Subcutaneous abdominal adipose tissue (tissue), 5 donors: ENCODE measurements around the gene XIRP2.

ENCODE experiments used
- H3K27ac ChIP-seq: one replicate; pipeline ENCODE4 v1.7.0; 2013; ENCODE audit warnings: low read depth, mild to moderate bottlenecking, inconsistent platforms, low read length, moderate library complexity
- H3K27me3 ChIP-seq, 5 donors: one replicate each; pipeline ENCODE4 v1.7.0; 2013; ENCODE audit warnings: low read length in 5 of 5, inconsistent platforms in 1 of 5; ENCODE audit not compliant: control insufficient read depth in 5 of 5, insufficient read depth in 4 of 5
- H3K36me3 ChIP-seq, 5 donors: one replicate each; pipeline ENCODE4 v1.7.0; 2013; ENCODE audit warnings: low read length in 5 of 5; ENCODE audit not compliant: control insufficient read depth in 5 of 5, insufficient read depth in 5 of 5
- H3K4me1 ChIP-seq, 5 donors: one replicate each; pipeline ENCODE4 v1.7.0; 2013; ENCODE audit warnings: low read length in 5 of 5, mild to moderate bottlenecking in 3 of 5, moderate library complexity in 1 of 5; ENCODE audit not compliant: control insufficient read depth in 5 of 5, insufficient read depth in 5 of 5
- H3K4me3 ChIP-seq, 5 donors: one replicate each; pipeline ENCODE4 v1.7.0; 2013; ENCODE audit warnings: low read length in 5 of 5, low read depth in 1 of 5
- H3K9ac ChIP-seq, 5 donors: one replicate each; pipeline ENCODE4 v1.7.0; 2013; ENCODE audit warnings: low read length in 5 of 5, mild to moderate bottlenecking in 4 of 5, moderate library complexity in 3 of 5
- H3K9me3 ChIP-seq, 5 donors: one replicate each; pipeline ENCODE4 v1.7.0; 2013; ENCODE audit warnings: low read length in 5 of 5; ENCODE audit not compliant: control insufficient read depth in 5 of 5
- donor health status: healthy.
- donor health status: healthy.
- donor health status: healthy.
- donor health status: healthy.
- donor health status: healthy.

The XIRP2 gene

GRCh38 chr2:167140330-167140729 lies 252.1 kb downstream of the XIRP2 start:
- Histone ChIP-seq H3K36me3 (no peaks in the 10 kb centered on the region), H3K27ac (no peak overlapping the region), H3K27me3 (no peaks in the 10 kb centered on the region), H3K4me3 (no peak overlapping the region), H3K4me1 (no peaks in the 10 kb centered on the region), H3K9ac (no peak overlapping the region), H3K9me3 (no peaks in the 10 kb centered on the region)

GRCh38 chr2:167140767-167141166 lies 252.5 kb downstream of the XIRP2 start:
- Histone ChIP-seq H3K4me3 (no peak overlapping the region), H3K36me3 (no peaks in the 10 kb centered on the region), H3K27ac (no peak overlapping the region)

GRCh38 chr2:167142554-167142953 lies 254.3 kb downstream of the XIRP2 start:
- Histone ChIP-seq H3K4me3 (no peak overlapping the region), H3K4me1 (no peaks in the 10 kb centered on the region), H3K9me3 (no peaks in the 10 kb centered on the region), H3K27me3 (no peaks in the 10 kb centered on the region), H3K27ac (no peak overlapping the region), H3K9ac (no peak overlapping the region), H3K36me3 (no peaks in the 10 kb centered on the region)

More at GRCh38 chr2:167140767-167141166, 252.5 kb downstream of the XIRP2 start:
- Histone ChIP-seq H3K27me3 (no peaks in the 10 kb centered on the region), H3K4me1 (no peaks in the 10 kb centered on the region), H3K9ac (no peak overlapping the region), H3K9me3 (no peaks in the 10 kb centered on the region)

- H3K9me3 ChIP-seq, result no peaks in the 10 kb centered on the region
- no peak overlapping the region for H3K9ac ChIP-seq
- H3K4me3 ChIP-seq, result no peak overlapping the region
- no peaks in the 10 kb centered on the region for H3K4me1 ChIP-seq
- H3K27me3 ChIP-seq, result no peaks in the 10 kb centered on the region
- no peak overlapping the region for H3K27ac ChIP-seq
- no peaks in the 10 kb centered on the region for H3K36me3 ChIP-seq
Measured at GRCh38 chr2:167144179-167144898, 256.1 kb downstream of the XIRP2 start.

GRCh38 chr2:167147271-167147941 lies 259.1 kb downstream of the XIRP2 start:
- Histone ChIP-seq H3K27ac (no peak overlapping the region), H3K4me3 (no peak overlapping the region), H3K4me1 (no peaks in the 10 kb centered on the region), H3K9ac (no peak overlapping the region), H3K9me3 (no peaks in the 10 kb centered on the region), H3K36me3 (no peaks in the 10 kb centered on the region), H3K27me3 (no peaks in the 10 kb centered on the region)

DNA sequence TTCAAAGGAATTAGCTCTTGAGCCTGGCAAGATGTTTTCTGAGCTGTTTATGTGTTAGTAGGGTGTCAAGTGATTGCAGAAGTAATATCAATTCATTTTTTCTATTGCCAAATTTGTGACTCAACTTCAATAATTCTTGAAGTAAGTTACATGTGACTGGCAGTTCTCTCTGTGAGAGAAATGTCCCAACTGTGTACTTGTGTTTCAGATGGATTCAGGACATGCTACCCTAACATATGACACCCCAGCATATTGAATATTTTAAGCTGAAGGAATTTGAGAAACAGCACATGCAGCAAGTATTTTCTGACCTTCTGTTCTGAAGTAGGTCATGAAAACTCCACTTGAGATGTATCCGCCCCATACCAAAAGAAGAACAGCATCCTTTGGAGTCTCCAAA lies 263.6 kb downstream of the XIRP2 start:
- no peaks in the 10 kb centered on the region for H3K9me3 ChIP-seq
- H3K4me3 ChIP-seq, result no peak overlapping the region
- H3K4me1 ChIP-seq, result no peaks in the 10 kb centered on the region
- H3K9ac ChIP-seq, result no peak overlapping the region
- H3K27ac ChIP-seq, result no peak overlapping the region
- no peaks in the 10 kb centered on the region for H3K27me3 ChIP-seq
- no peaks in the 10 kb centered on the region for H3K36me3 ChIP-seq

GRCh38 chr2:167157523-167157922 lies 269.2 kb downstream of the XIRP2 start:
- Histone ChIP-seq H3K27ac (no peak overlapping the region), H3K9ac (no peak overlapping the region), H3K4me1 (no peaks in the 10 kb centered on the region), H3K4me3 (no peak overlapping the region), H3K9me3 (peaks cover 0 to 5% (median 0%) of the 10 kb centered on the region in 5 donors), H3K27me3 (no peaks in the 10 kb centered on the region), H3K36me3 (no peaks in the 10 kb centered on the region)

GRCh38 chr2:167177196-167177595 lies 288.9 kb downstream of the XIRP2 start:
- H3K4me1 ChIP-seq, result no peaks in the 10 kb centered on the region
- no peaks in the 10 kb centered on the region for H3K27me3 ChIP-seq
- H3K9me3 ChIP-seq, result no peaks in the 10 kb centered on the region
- no peaks in the 10 kb centered on the region for H3K36me3 ChIP-seq
- no peak overlapping the region for H3K4me3 ChIP-seq
- no peak overlapping the region for H3K27ac ChIP-seq
- H3K9ac ChIP-seq, result no peak overlapping the region

GRCh38 chr2:167181134-167181533 lies 292.9 kb downstream of the XIRP2 start:
- no peak overlapping the region for H3K9ac ChIP-seq
- H3K36me3 ChIP-seq, result no peaks in the 10 kb centered on the region
- H3K4me3 ChIP-seq, result no peak overlapping the region
- H3K27me3 ChIP-seq, result no peaks in the 10 kb centered on the region
- H3K4me1 ChIP-seq, result peaks cover 0 to 4% (median 0%) of the 10 kb centered on the region in 5 donors
- no peak overlapping the region for H3K27ac ChIP-seq
- no peaks in the 10 kb centered on the region for H3K9me3 ChIP-seq

GRCh38 chr2:167181688-167182087 lies 293.4 kb downstream of the XIRP2 start:
- no peaks in the 10 kb centered on the region for H3K36me3 ChIP-seq
- no peak overlapping the region for H3K4me3 ChIP-seq

More at GRCh38 chr2:167181688-167182087, 293.4 kb downstream of the XIRP2 start:
- H3K4me1 ChIP-seq, result peaks cover 0 to 10% (median 4%) of the 10 kb centered on the region in 5 donors
- no peaks in the 10 kb centered on the region for H3K27me3 ChIP-seq
- H3K9ac ChIP-seq, result no peak overlapping the region
- H3K9me3 ChIP-seq, result no peaks in the 10 kb centered on the region
- H3K27ac ChIP-seq, result no peak overlapping the region
